Endodermal cell (in vitro differentiated cells): ENCODE measurements around the gene CIC. TPM values are rescaled to one million over a fixed set of nuclear protein-coding genes. Genes with fewer than 3 reads are reported as not detected.

Experiments
- DNase-seq: peaks from one replicate; pipeline ENCODE4 v3.0.0-alpha.2; 2017
- H3K27ac ChIP-seq: 2 replicates; pipeline ENCODE4 v1.5.1; 2013; ENCODE audit warnings: mild to moderate bottlenecking, low read depth, low read length, moderate library complexity
- H3K27me3 ChIP-seq: 2 replicates; pipeline ENCODE4 v1.6.1; 2013; ENCODE audit warnings: mild to moderate bottlenecking, low read length, moderate library complexity; ENCODE audit not compliant: insufficient read depth, control insufficient read depth, poor library complexity, severe bottlenecking
- H3K36me3 ChIP-seq: 2 replicates; pipeline ENCODE4 v1.7.0; 2013; ENCODE audit warnings: mild to moderate bottlenecking, low read length, moderate library complexity; ENCODE audit not compliant: control insufficient read depth, insufficient read depth
- H3K4me1 ChIP-seq: one replicate; pipeline ENCODE4 v1.7.0; 2013; ENCODE audit warnings: low read length; ENCODE audit not compliant: control insufficient read depth, insufficient read depth
- H3K4me3 ChIP-seq: 2 replicates; pipeline ENCODE4 v1.5.1; 2013; ENCODE audit warnings: mild to moderate bottlenecking, low read length, moderate library complexity
- H3K9ac ChIP-seq: 2 replicates; pipeline ENCODE4 v1.6.1; 2013; ENCODE audit warnings: mild to moderate bottlenecking, low read length, moderate library complexity; ENCODE audit not compliant: poor library complexity, severe bottlenecking; ENCODE audit errors: extremely low read depth
- H3K9me3 ChIP-seq: 2 replicates; pipeline ENCODE4 v1.6.1; 2013; ENCODE audit warnings: mild to moderate bottlenecking, low read length, moderate library complexity; ENCODE audit not compliant: control insufficient read depth
- H3K27ac Mint-ChIP-seq: 2 replicates; pipeline ENCODE4 v1.8.0; 2020; ENCODE audit warnings: mixed read lengths
- H3K27me3 Mint-ChIP-seq: 2 replicates; pipeline ENCODE4 v1.8.0; 2021; ENCODE audit warnings: mild to moderate bottlenecking, mixed read lengths; ENCODE audit not compliant: insufficient read depth
- H3K36me3 Mint-ChIP-seq: 2 replicates; pipeline ENCODE4 v1.8.0; 2020; ENCODE audit warnings: low read depth, mixed read lengths
- H3K4me1 Mint-ChIP-seq: 2 replicates; pipeline ENCODE4 v1.8.0; 2020; ENCODE audit warnings: mixed read lengths
- H3K4me3 Mint-ChIP-seq: 2 replicates; pipeline ENCODE4 v1.8.0; 2020; ENCODE audit warnings: mild to moderate bottlenecking, moderate library complexity, mixed read lengths
- H3K9me3 Mint-ChIP-seq: 2 replicates; pipeline ENCODE4 v1.8.0; 2020; ENCODE audit warnings: mild to moderate bottlenecking, mixed read lengths
- WGBS, 2 experiments: methylation state at CpG; one replicate each; pipeline versions ENCODE4 v1.1.5 to v1.1.7; 2013; ENCODE audit warnings: missing lambda C conversion rate in 2 of 2, mixed read lengths in 1 of 2; ENCODE audit not compliant: insufficient coverage in 1 of 2, insufficient read length in 1 of 2; 5-methylcytosine and 5-hydroxymethylcytosine counted together
- total RNA-seq, 2 donors: library from RNA; stranded (reverse); fragmentation: NEBNext Ultra II Directional in 1 of 2; extraction: Animal tissue kit (Norgen Biotek cat#: 25700) in 1 of 2; gene quantifications; 2 replicates in 1 of 2; 3 replicates in 1 of 2; pipeline ENCODE4 v1.2.1, GENCODE V29; 2021
- TF ChIP-seq, protein P1 (sequence below): fragments of 200-600 bp; sonication (generic); conservative IDR thresholded peaks from 2 replicates; pipeline ENCODE4 v1.5.0; 2021; ENCODE audit warnings: antibody characterized with exemption, mild to moderate bottlenecking

The CIC gene
- total RNA-seq, 2 donors from 2014 or later, result 48.6 to 57.6 TPM

DNA sequence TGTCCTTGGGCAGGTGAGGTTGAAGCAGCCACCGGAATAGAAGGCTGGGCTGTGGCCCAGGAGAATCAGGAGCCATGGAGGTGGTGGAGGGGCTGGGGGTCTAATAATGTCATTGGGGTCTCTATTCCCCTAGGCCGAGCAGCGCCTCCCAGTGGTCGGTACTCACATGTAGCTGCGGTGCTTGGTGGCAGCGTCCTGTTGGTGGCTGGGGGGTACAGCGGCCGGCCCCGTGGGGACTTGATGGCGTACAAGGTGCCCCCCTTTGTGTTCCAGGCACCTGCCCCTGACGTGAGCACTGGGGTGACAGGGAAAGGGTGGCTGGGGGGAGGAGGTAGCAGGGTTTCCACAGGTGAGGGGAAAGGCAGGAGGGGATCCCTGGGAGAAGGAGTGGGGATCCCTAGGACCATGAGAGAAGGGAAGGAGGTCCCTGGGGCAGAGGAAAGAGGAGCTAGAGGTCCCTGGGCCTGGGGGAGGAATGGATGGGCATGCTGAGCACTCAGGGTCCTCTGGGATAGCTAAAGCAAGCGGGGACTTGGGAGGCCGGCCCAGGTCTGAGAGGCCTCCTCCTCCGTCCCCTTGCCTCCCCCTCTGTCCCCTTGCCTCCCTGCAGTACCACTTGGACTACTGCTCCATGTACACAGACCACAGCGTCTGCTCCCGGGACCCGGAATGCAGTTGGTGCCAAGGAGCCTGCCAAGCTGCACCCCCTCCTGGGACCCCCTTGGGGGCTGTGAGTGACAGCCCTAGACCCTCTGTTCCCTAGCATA lies 74.5 kb downstream of the CIC start:
- Histone ChIP-seq H3K9me3 (no peaks in the 10 kb centered on the region), H3K36me3 (peaks cover 27% of the 10 kb centered on the region), H3K27ac (no peak overlapping the region), H3K27me3 (no peaks in the 10 kb centered on the region), H3K4me3 (no peak overlapping the region), H3K4me1 (no peaks in the 10 kb centered on the region), H3K9ac (no peak overlapping the region)
- TF ChIP-seq, protein P1, sequence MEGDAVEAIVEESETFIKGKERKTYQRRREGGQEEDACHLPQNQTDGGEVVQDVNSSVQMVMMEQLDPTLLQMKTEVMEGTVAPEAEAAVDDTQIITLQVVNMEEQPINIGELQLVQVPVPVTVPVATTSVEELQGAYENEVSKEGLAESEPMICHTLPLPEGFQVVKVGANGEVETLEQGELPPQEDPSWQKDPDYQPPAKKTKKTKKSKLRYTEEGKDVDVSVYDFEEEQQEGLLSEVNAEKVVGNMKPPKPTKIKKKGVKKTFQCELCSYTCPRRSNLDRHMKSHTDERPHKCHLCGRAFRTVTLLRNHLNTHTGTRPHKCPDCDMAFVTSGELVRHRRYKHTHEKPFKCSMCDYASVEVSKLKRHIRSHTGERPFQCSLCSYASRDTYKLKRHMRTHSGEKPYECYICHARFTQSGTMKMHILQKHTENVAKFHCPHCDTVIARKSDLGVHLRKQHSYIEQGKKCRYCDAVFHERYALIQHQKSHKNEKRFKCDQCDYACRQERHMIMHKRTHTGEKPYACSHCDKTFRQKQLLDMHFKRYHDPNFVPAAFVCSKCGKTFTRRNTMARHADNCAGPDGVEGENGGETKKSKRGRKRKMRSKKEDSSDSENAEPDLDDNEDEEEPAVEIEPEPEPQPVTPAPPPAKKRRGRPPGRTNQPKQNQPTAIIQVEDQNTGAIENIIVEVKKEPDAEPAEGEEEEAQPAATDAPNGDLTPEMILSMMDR, result peak; percentile 75
- Mint-ChIP-seq H3K4me1 (no peaks in the 10 kb centered on the region), H3K27me3 (no peaks in the 10 kb centered on the region), H3K4me3 (no peak overlapping the region), H3K27ac (no peak overlapping the region), H3K9me3 (no peaks in the 10 kb centered on the region), H3K36me3 (peaks cover 48% of the 10 kb centered on the region)
- peak; percentile 79 for DNase-seq
- WGBS, 2 experiments, result 89 to 90% methylated on average over 9 to 17 of the region's 17 CpGs

DNA sequence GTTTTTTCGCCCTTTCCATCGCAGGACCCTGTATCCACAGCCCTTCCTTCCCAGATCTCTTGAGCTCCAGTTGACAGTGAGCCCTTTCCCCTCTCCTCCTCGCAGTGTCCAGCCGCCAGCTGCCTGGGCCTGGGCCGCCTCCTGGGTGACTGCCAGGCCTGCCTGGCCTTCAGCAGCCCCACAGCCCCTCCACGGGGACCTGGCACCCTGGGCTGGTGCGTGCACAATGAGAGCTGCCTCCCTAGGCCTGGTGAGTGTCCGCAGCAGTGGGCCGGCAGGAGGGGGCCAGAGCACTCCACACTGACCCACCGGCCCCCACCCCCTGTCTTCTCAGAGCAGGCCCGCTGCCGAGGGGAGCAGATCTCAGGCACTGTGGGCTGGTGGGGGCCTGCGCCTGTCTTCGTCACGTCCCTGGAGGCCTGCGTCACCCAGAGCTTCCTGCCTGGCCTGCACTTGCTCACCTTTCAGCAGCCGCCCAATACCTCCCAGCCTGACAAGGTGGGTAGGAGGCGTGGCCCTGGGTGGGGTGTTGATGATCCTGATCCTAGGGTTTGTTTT lies 75.4 kb downstream of the CIC start:
- Mint-ChIP-seq H3K27ac (no peak overlapping the region), H3K4me1 (no peaks in the 10 kb centered on the region), H3K9me3 (no peaks in the 10 kb centered on the region), H3K36me3 (peaks cover 45% of the 10 kb centered on the region), H3K4me3 (no peak overlapping the region), H3K27me3 (no peaks in the 10 kb centered on the region)
- 93 to 97% methylated on average over 6 to 18 of the region's 18 CpGs for WGBS, 2 experiments
- H3K9me3 ChIP-seq, result no peaks in the 10 kb centered on the region
- TF ChIP-seq, protein P1, result no peak
- no peaks in the 10 kb centered on the region for H3K27me3 ChIP-seq
- no peaks in the 10 kb centered on the region for H3K4me1 ChIP-seq
- H3K27ac ChIP-seq, result no peak overlapping the region
- peaks cover 27% of the 10 kb centered on the region for H3K36me3 ChIP-seq
- no peak for DNase-seq
- no peak overlapping the region for H3K9ac ChIP-seq
- H3K4me3 ChIP-seq, result no peak overlapping the region

Other genes starting within 250 kb of the CIC start
- 10 to 100 TPM; 21.6 to 38.7 TPM for gene GRIK5, start 199.0 kb upstream of the CIC start, total RNA-seq
- gene ZNF574, start 193.1 kb upstream of the CIC start, total RNA-seq, result 10 to 100 TPM; 20.9 to 22.1 TPM
- 1 to 10 TPM; 1.8 to 2.6 TPM for gene POU2F2, start 136.8 kb upstream of the CIC start, total RNA-seq
- gene DEDD2, start 51.6 kb upstream of the CIC start, total RNA-seq, result 10 to 100 TPM; 25.8 to 28.0 TPM
- gene ZNF526, start 48.9 kb upstream of the CIC start, total RNA-seq, result 10 to 100 TPM; 15.7 to 16.0 TPM
- gene GSK3A, start 26.6 kb upstream of the CIC start, total RNA-seq, result 10 to 100 TPM; 52.6 to 55.1 TPM
- gene ERF, start 14.1 kb upstream of the CIC start, total RNA-seq, result 100 to 1,000 TPM; 106 to 138 TPM
- 1 to 10 TPM; 1.4 to 2.7 TPM for gene PRR19, start 32.9 kb downstream of the CIC start, total RNA-seq
- gene PAFAH1B3, start 33.4 kb downstream of the CIC start, total RNA-seq, result 10 to 100 TPM; 63.0 to 70.2 TPM
- under 1 TPM; 0.38 to 0.42 TPM for gene TMEM145, start 44.1 kb downstream of the CIC start, total RNA-seq
- 10 to 100 TPM; 48.0 to 51.4 TPM for gene MEGF8, start 56.4 kb downstream of the CIC start, total RNA-seq
- 1 to 10 TPM; 5.0 to 6.6 TPM for gene CNFN, start 121.0 kb downstream of the CIC start, total RNA-seq
- 1 to 10 TPM; 5.9 to 8.1 TPM for gene LIPE, start 158.1 kb downstream of the CIC start, total RNA-seq
- under 1 TPM in 1 of 2 donors, not detected in 1; 0.37 TPM for gene CXCL17, start 173.7 kb downstream of the CIC start, total RNA-seq